Subcutaneous abdominal adipose tissue (tissue), 5 donors: ENCODE results near the gene PLAA.
A peak's percentile ranks its signal among the peaks of the same experiment; 100 is the strongest.

Source experiments
- H3K27ac ChIP-seq: one replicate; pipeline ENCODE4 v1.7.0; 2013; ENCODE audit warnings: low read depth, mild to moderate bottlenecking, inconsistent platforms, low read length, moderate library complexity
- H3K27me3 ChIP-seq, 5 donors: one replicate each; pipeline ENCODE4 v1.7.0; 2013; ENCODE audit warnings: low read length in 5 of 5, inconsistent platforms in 1 of 5; ENCODE audit not compliant: control insufficient read depth in 5 of 5, insufficient read depth in 4 of 5
- H3K36me3 ChIP-seq, 5 donors: one replicate each; pipeline ENCODE4 v1.7.0; 2013; ENCODE audit warnings: low read length in 5 of 5; ENCODE audit not compliant: control insufficient read depth in 5 of 5, insufficient read depth in 5 of 5
- H3K4me1 ChIP-seq, 5 donors: one replicate each; pipeline ENCODE4 v1.7.0; 2013; ENCODE audit warnings: low read length in 5 of 5, mild to moderate bottlenecking in 3 of 5, moderate library complexity in 1 of 5; ENCODE audit not compliant: control insufficient read depth in 5 of 5, insufficient read depth in 5 of 5
- H3K4me3 ChIP-seq, 5 donors: one replicate each; pipeline ENCODE4 v1.7.0; 2013; ENCODE audit warnings: low read length in 5 of 5, low read depth in 1 of 5
- H3K9ac ChIP-seq, 5 donors: one replicate each; pipeline ENCODE4 v1.7.0; 2013; ENCODE audit warnings: low read length in 5 of 5, mild to moderate bottlenecking in 4 of 5, moderate library complexity in 3 of 5
- H3K9me3 ChIP-seq, 5 donors: one replicate each; pipeline ENCODE4 v1.7.0; 2013; ENCODE audit warnings: low read length in 5 of 5; ENCODE audit not compliant: control insufficient read depth in 5 of 5
- donor health status: healthy.
- donor health status: healthy.
- donor health status: healthy.
- donor health status: healthy.
- donor health status: healthy.

Gene PLAA

GRCh38 chr9:26937816-26938371 is 9.1 kb downstream of the PLAA start:
- H3K9me3 ChIP-seq, result peaks cover 0 to 10% (median 9%) of the 10 kb centered on the region in 5 donors
- H3K36me3 ChIP-seq, result peaks cover 0 to 3% (median 0%) of the 10 kb centered on the region in 5 donors
- no peak overlapping the region for H3K27ac ChIP-seq
- no peaks in the 10 kb centered on the region for H3K27me3 ChIP-seq
- no peak overlapping the region for H3K9ac ChIP-seq
- H3K4me3 ChIP-seq, result no peak overlapping the region
- H3K4me1 ChIP-seq, result peaks cover 0 to 5% (median 3%) of the 10 kb centered on the region in 5 donors

- Histone ChIP-seq H3K4me3 (no peak overlapping the region), H3K36me3 (peaks cover 0 to 5% (median 0%) of the 10 kb centered on the region in 5 donors), H3K27ac (no peak overlapping the region), H3K9ac (no peak overlapping the region), H3K9me3 (peaks cover 0 to 10% (median 9%) of the 10 kb centered on the region in 5 donors), H3K27me3 (no peaks in the 10 kb centered on the region), H3K4me1 (peaks cover 0 to 5% (median 3%) of the 10 kb centered on the region in 5 donors)
Measured at GRCh38 chr9:26935847-26936246, 11.2 kb downstream of the PLAA start.

- H3K9me3 ChIP-seq, result no peaks in the 10 kb centered on the region
- no peak overlapping the region for H3K4me3 ChIP-seq
- peaks cover 27 to 38% (median 34%) of the 10 kb centered on the region in 5 donors for H3K36me3 ChIP-seq
- peaks cover 0 to 3% (median 0%) of the 10 kb centered on the region in 5 donors for H3K4me1 ChIP-seq
- H3K27me3 ChIP-seq, result no peaks in the 10 kb centered on the region
- no peak overlapping the region for H3K9ac ChIP-seq
- H3K27ac ChIP-seq, result no peak overlapping the region
Measured at GRCh38 chr9:26928902-26929495, 18.0 kb downstream of the PLAA start.

- no peak overlapping the region for H3K4me3 ChIP-seq
- no peak overlapping the region for H3K9ac ChIP-seq
- no peaks in the 10 kb centered on the region for H3K27me3 ChIP-seq
- peaks cover 0 to under 1% (median 0%) of the 10 kb centered on the region in 5 donors for H3K4me1 ChIP-seq
- no peaks in the 10 kb centered on the region for H3K9me3 ChIP-seq
- H3K36me3 ChIP-seq, result peaks cover 51 to 72% (median 61%) of the 10 kb centered on the region in 5 donors
- H3K27ac ChIP-seq, result no peak overlapping the region
Measured at GRCh38 chr9:26925609-26926008, 21.4 kb downstream of the PLAA start.

- Histone ChIP-seq H3K36me3 (peaks cover 57 to 88% (median 80%) of the 10 kb centered on the region in 5 donors), H3K4me1 (no peaks in the 10 kb centered on the region), H3K4me3 (no peak overlapping the region), H3K27me3 (no peaks in the 10 kb centered on the region), H3K9me3 (no peaks in the 10 kb centered on the region), H3K27ac (no peak overlapping the region), H3K9ac (no peak overlapping the region)
Measured at GRCh38 chr9:26919698-26920097, 27.3 kb downstream of the PLAA start.

- Histone ChIP-seq H3K9ac (no peak overlapping the region), H3K36me3 (peaks cover 19 to 48% (median 32%) of the 10 kb centered on the region in 5 donors), H3K4me3 (no peak overlapping the region), H3K27ac (no peak overlapping the region), H3K27me3 (no peaks in the 10 kb centered on the region), H3K4me1 (no peaks in the 10 kb centered on the region), H3K9me3 (no peaks in the 10 kb centered on the region)
Measured at GRCh38 chr9:26913138-26913668, 33.8 kb downstream of the PLAA start.

- Histone ChIP-seq H3K9me3 (no peaks in the 10 kb centered on the region), H3K4me1 (no peaks in the 10 kb centered on the region), H3K27me3 (no peaks in the 10 kb centered on the region), H3K27ac (no peak overlapping the region), H3K9ac (no peak overlapping the region), H3K36me3 (peaks cover 7 to 46% (median 27%) of the 10 kb centered on the region in 5 donors), H3K4me3 (no peak overlapping the region)
Measured at GRCh38 chr9:26904671-26905070, 42.4 kb downstream of the PLAA start.

GRCh38 chr9:26904070-26904469 is 43.0 kb downstream of the PLAA start:
- Histone ChIP-seq H3K27ac (no peak overlapping the region), H3K9me3 (no peaks in the 10 kb centered on the region), H3K4me3 (no peak overlapping the region), H3K36me3 (peaks cover 7 to 46% (median 27%) of the 10 kb centered on the region in 5 donors), H3K9ac (no peak overlapping the region), H3K27me3 (no peaks in the 10 kb centered on the region), H3K4me1 (no peaks in the 10 kb centered on the region)

GRCh38 chr9:26893030-26893676 is 53.9 kb downstream of the PLAA start:
- Histone ChIP-seq H3K36me3 (no peaks in the 10 kb centered on the region), H3K9me3 (peaks cover 0 to 8% (median 3%) of the 10 kb centered on the region in 5 donors), H3K9ac (peak overlapping the region; percentile 95 to 98 (median 96)), H3K4me1 (peaks cover 0 to 18% (median 17%) of the 10 kb centered on the region in 5 donors), H3K27me3 (no peaks in the 10 kb centered on the region), H3K4me3 (peak overlapping the region; percentile 76 to 99 (median 98)), H3K27ac (peak overlapping the region; percentile 93)
